CD4-positive, alpha-beta T cell (primary cell): ENCODE measurements around the gene HTR2C. TPM values are rescaled to one million over a fixed set of nuclear protein-coding genes. Genes with fewer than 3 reads are reported as not detected.

ENCODE experiments used
- ATAC-seq: fragments of 200-7000 bp; cut with Tn5 transposase; one replicate; pipeline ENCODE4 v1.10.0; 2022; ENCODE audit warnings: mild to moderate bottlenecking; ENCODE audit not compliant: poor library complexity
- CTCF ChIA-PET: fragments of 350-600 bp; sonication (Branson Sonifier 250); formaldehyde crosslinking; loops from one replicate; lab custom pipeline; 2021; ENCODE audit warnings: antibody characterized with exemption, inconsistent platforms; lab: Charles Lee
- POLR2A ChIA-PET: fragments of 350-600 bp; sonication (Branson Sonifier 250); formaldehyde crosslinking; loops from one replicate; lab custom pipeline; 2021; ENCODE audit warnings: antibody characterized with exemption, inconsistent platforms; lab: Charles Lee
- DNase-seq, 14 experiments: peaks; one replicate each; pipeline ENCODE4 v3.0.0-alpha.2; 2013 to 2020; ENCODE audit warnings: mixed read lengths in 2 of 14
- H3K27ac ChIP-seq, 2 donors: one replicate each; pipeline versions ENCODE4 v1.5.1 to v1.7.0; 2013; ENCODE audit warnings: low read length in 2 of 2, low read depth in 1 of 2, mild to moderate bottlenecking in 1 of 2
- H3K27me3 ChIP-seq, 2 experiments: 1 replicate in 1 of 2; 2 replicates in 1 of 2; pipeline versions ENCODE4 v1.6.1 to v1.7.0; 2013; ENCODE audit warnings: low read length in 2 of 2, control low read depth in 1 of 2, mild to moderate bottlenecking in 1 of 2, moderate library complexity in 1 of 2; ENCODE audit not compliant: insufficient read depth in 2 of 2, control insufficient read depth in 1 of 2
- H3K36me3 ChIP-seq: one replicate; pipeline ENCODE4 v1.6.1; 2013; ENCODE audit warnings: low read length, control low read depth; ENCODE audit not compliant: insufficient read depth
- H3K4me1 ChIP-seq: one replicate; pipeline ENCODE4 v1.6.1; 2013; ENCODE audit warnings: low read length, control low read depth; ENCODE audit not compliant: insufficient read depth
- H3K4me3 ChIP-seq: one replicate; pipeline ENCODE4 v1.5.1; 2013; ENCODE audit warnings: mild to moderate bottlenecking, low read length, moderate library complexity
- H3K9me3 ChIP-seq, 2 experiments: 1 replicate in 1 of 2; 2 replicates in 1 of 2; pipeline versions ENCODE4 v1.6.1 to v1.7.0; 2013; ENCODE audit warnings: low read length in 2 of 2, mild to moderate bottlenecking in 2 of 2, control low read depth in 1 of 2, moderate library complexity in 1 of 2; ENCODE audit not compliant: control insufficient read depth in 1 of 2, insufficient read depth in 1 of 2
- H3K27ac Mint-ChIP-seq: one replicate; pipeline ENCODE4 v1.8.0; 2020; ENCODE audit warnings: mixed read lengths
- H3K27me3 Mint-ChIP-seq: one replicate; pipeline ENCODE4 v1.8.0; 2021; ENCODE audit warnings: mixed read lengths
- H3K36me3 Mint-ChIP-seq: one replicate; pipeline ENCODE4 v1.8.0; 2021; ENCODE audit warnings: low read depth, mixed read lengths
- H3K4me1 Mint-ChIP-seq: one replicate; pipeline ENCODE4 v1.8.0; 2021; ENCODE audit warnings: low read depth, mixed read lengths
- H3K4me3 Mint-ChIP-seq: one replicate; pipeline ENCODE4 v1.8.0; 2020; ENCODE audit warnings: mild to moderate bottlenecking, mixed read lengths
- H3K9me3 Mint-ChIP-seq: one replicate; pipeline ENCODE4 v1.8.0; 2020; ENCODE audit warnings: mixed read lengths
- intact Hi-C, 2 experiments: fragments of 100-400 bp; cut with DNase I in 1 of 2; cut with micrococcal nuclease in 1 of 2; formaldehyde crosslinking; loops; one replicate each; pipeline versions ENCODE4 v1.15.1 to v1.9.0; 2023 to 2025; cut with DNase I, micrococcal nuclease
- total RNA-seq, 174 experiments: library from RNA in 2 of 174; stranded (reverse) in 2 of 174; gene quantifications; one replicate each; pipeline ENCODE4 v1.2.3 and lab custom pipeline; 2021 to 2026
- TF ChIP-seq, protein P1 (sequence below): fragments of 200-600 bp; IDR thresholded peaks from one replicate; pipeline ENCODE4 v1.8.0; 2022; ENCODE audit warnings: antibody characterized with exemption, mild to moderate bottlenecking

HTR2C gene
- total RNA-seq, 2 experiments from 2014 or later: not detected

DNA sequence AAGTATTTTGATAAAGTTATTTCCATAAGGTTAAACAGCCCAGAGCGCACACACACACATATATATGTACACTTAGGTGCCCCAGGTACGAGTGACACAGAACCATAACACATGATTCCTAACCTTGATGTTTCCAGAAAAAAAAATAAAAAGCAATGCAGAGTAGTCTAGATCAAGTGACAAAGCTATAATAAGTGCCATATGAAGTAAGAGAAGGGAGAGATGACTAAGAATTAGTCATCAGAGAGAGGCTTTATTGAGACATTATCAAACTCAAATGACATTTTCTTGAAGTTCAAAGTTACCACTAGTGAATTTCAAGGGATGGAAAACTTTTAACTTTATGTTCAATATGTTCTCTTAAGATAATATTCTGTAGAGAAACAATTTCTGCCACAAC lies 215.0 kb downstream of the HTR2C start:
- intact Hi-C loops: no loop called here
- H3K27ac ChIP-seq: no peak overlapping the region
- Mint-ChIP-seq H3K4me3 (no peak overlapping the region), H3K4me1 (no peaks in the 10 kb centered on the region), H3K9me3 (no peaks in the 10 kb centered on the region), H3K27ac (no peak overlapping the region), H3K27me3 (no peaks in the 10 kb centered on the region), H3K36me3 (no peaks in the 10 kb centered on the region)
- no peaks in the 10 kb centered on the region for H3K27me3 ChIP-seq
- DNase-seq: no peak
- no peaks in the 10 kb centered on the region for H3K4me1 ChIP-seq
- POLR2A ChIA-PET: no interaction called here
- no peaks in the 10 kb centered on the region for H3K9me3 ChIP-seq
- TF ChIP-seq, protein P1, sequence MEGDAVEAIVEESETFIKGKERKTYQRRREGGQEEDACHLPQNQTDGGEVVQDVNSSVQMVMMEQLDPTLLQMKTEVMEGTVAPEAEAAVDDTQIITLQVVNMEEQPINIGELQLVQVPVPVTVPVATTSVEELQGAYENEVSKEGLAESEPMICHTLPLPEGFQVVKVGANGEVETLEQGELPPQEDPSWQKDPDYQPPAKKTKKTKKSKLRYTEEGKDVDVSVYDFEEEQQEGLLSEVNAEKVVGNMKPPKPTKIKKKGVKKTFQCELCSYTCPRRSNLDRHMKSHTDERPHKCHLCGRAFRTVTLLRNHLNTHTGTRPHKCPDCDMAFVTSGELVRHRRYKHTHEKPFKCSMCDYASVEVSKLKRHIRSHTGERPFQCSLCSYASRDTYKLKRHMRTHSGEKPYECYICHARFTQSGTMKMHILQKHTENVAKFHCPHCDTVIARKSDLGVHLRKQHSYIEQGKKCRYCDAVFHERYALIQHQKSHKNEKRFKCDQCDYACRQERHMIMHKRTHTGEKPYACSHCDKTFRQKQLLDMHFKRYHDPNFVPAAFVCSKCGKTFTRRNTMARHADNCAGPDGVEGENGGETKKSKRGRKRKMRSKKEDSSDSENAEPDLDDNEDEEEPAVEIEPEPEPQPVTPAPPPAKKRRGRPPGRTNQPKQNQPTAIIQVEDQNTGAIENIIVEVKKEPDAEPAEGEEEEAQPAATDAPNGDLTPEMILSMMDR: no peak
- CTCF ChIA-PET: no interaction called here
- no peaks in the 10 kb centered on the region for H3K36me3 ChIP-seq
- no peak for ATAC-seq
- H3K4me3 ChIP-seq: no peak overlapping the region

DNA sequence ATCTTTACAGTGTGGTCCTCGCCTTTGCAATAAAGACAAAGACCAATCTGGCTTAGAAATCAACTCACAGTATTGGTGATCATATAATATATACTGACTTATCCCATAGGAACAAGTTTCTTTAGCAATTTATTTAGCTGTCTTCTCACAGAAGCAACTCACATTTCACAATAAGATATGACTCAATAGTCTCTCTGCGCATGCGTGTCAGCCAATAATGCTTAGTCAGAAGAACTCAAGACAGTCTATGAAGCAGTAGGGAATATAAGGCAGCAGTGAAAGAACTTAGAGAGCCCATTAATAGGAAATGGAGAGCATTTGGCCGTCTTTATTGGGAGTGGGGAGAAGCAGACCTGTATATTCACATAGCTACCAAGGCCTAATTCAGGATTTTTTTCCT lies 216.8 kb downstream of the HTR2C start:
- no peaks in the 10 kb centered on the region for H3K27me3 ChIP-seq
- no peak overlapping the region for H3K27ac ChIP-seq
- no peak overlapping the region for H3K4me3 Mint-ChIP-seq
- H3K27me3 Mint-ChIP-seq: no peaks in the 10 kb centered on the region
- CTCF ChIA-PET: interaction anchor here (1.1 kb wide), 1 partner anchor 11 kb away, joined by 3 read pairs; no protein-coding TSS in a partner anchor
- TF ChIP-seq, protein P1: no peak
- no peaks in the 10 kb centered on the region for H3K9me3 Mint-ChIP-seq
- no peak overlapping the region for H3K27ac Mint-ChIP-seq
- POLR2A ChIA-PET: no interaction called here
- intact Hi-C loops: no loop called here
- DNase-seq (no peak), ATAC-seq (no peak)
- no peaks in the 10 kb centered on the region for H3K36me3 Mint-ChIP-seq
- H3K36me3 ChIP-seq: no peaks in the 10 kb centered on the region
- H3K9me3 ChIP-seq: no peaks in the 10 kb centered on the region
- no peaks in the 10 kb centered on the region for H3K4me1 Mint-ChIP-seq
- H3K4me3 ChIP-seq: no peak overlapping the region
- H3K4me1 ChIP-seq: no peaks in the 10 kb centered on the region

DNA sequence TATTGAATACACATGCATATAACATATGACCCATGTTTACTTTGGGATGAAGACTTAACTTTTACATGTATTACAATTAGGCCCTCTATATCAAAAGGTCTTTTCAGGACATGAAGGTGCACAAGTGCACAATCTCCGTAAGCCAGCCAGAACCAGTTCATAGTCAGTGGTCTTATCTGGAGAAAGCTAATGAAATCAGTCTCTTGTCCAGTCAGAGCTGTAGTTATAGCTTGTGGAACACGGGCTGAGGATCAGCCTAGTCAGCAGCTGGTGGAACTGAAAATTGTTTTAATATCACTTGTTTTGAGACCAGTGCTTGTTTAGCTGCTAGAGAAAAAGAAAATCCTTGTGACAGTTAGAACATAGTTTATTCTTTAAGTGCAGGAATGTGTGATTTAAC lies 235.6 kb downstream of the HTR2C start:
- H3K4me1 ChIP-seq: no peaks in the 10 kb centered on the region
- H3K9me3 ChIP-seq: no peaks in the 10 kb centered on the region
- H3K4me3 ChIP-seq: no peak overlapping the region
- H3K9me3 Mint-ChIP-seq: no peaks in the 10 kb centered on the region
- H3K27ac Mint-ChIP-seq: no peak overlapping the region
- no peaks in the 10 kb centered on the region for H3K36me3 ChIP-seq
- ChIA-PET POLR2A (no interaction called here), CTCF (no interaction called here)
- no peaks in the 10 kb centered on the region for H3K36me3 Mint-ChIP-seq
- H3K4me1 Mint-ChIP-seq: no peaks in the 10 kb centered on the region
- intact Hi-C loops: no loop called here
- TF ChIP-seq, protein P1: no peak
- no peak overlapping the region for H3K27ac ChIP-seq
- no peaks in the 10 kb centered on the region for H3K27me3 Mint-ChIP-seq
- H3K27me3 ChIP-seq: no peaks in the 10 kb centered on the region
- no peak for ATAC-seq
- H3K4me3 Mint-ChIP-seq: no peak overlapping the region
- DNase-seq: no peak
